Glutamatergic neuron (in vitro differentiated cells): ENCODE measurements around the gene PRDM7. TPM values are rescaled to one million over a fixed set of nuclear protein-coding genes. Genes with fewer than 3 reads are reported as not detected.

Experiments
- DNase-seq: peaks from one replicate; pipeline ENCODE4 v3.0.0; 2022
- H3K27ac Mint-ChIP-seq: one replicate; pipeline ENCODE4 v1.8.0; 2020; ENCODE audit warnings: mild to moderate bottlenecking, mixed read lengths, inconsistent platforms; ENCODE audit not compliant: unreplicated experiment
- H3K27me3 Mint-ChIP-seq: one replicate; pipeline ENCODE4 v1.8.0; 2020; ENCODE audit warnings: mild to moderate bottlenecking, moderate library complexity, mixed read lengths, inconsistent platforms; ENCODE audit not compliant: unreplicated experiment
- H3K36me3 Mint-ChIP-seq: one replicate; pipeline ENCODE4 v1.8.0; 2020; ENCODE audit warnings: mild to moderate bottlenecking, mixed read lengths, inconsistent platforms; ENCODE audit not compliant: unreplicated experiment
- H3K4me1 Mint-ChIP-seq: one replicate; pipeline ENCODE4 v1.8.0; 2020; ENCODE audit warnings: mild to moderate bottlenecking, low read depth, mixed read lengths, inconsistent platforms; ENCODE audit not compliant: unreplicated experiment
- H3K4me3 Mint-ChIP-seq: one replicate; pipeline ENCODE4 v1.8.0; 2020; ENCODE audit warnings: mild to moderate bottlenecking, mixed read lengths, inconsistent platforms; ENCODE audit not compliant: unreplicated experiment
- H3K9me3 Mint-ChIP-seq: one replicate; pipeline ENCODE4 v1.8.0; 2020; ENCODE audit warnings: mild to moderate bottlenecking, moderate library complexity, mixed read lengths, inconsistent platforms; ENCODE audit not compliant: unreplicated experiment
- total RNA-seq: library from RNA; stranded (reverse); fragmentation: NEBNext Ultra II Directional; extraction: Animal tissue kit (Norgen Biotek cat#: 25700); gene quantifications from one replicate; pipeline ENCODE4 v1.2.1, GENCODE V29; 2021; ENCODE audit not compliant: unreplicated experiment
- TF ChIP-seq, protein P1 (sequence below): fragments of 200-600 bp; sonication (generic); IDR thresholded peaks from one replicate; pipeline ENCODE4 v1.5.0; 2021; ENCODE audit not compliant: partially characterized antibody, unreplicated experiment

PRDM7 gene
- total RNA-seq, 1 donor from 2014 or later = not detected

DNA sequence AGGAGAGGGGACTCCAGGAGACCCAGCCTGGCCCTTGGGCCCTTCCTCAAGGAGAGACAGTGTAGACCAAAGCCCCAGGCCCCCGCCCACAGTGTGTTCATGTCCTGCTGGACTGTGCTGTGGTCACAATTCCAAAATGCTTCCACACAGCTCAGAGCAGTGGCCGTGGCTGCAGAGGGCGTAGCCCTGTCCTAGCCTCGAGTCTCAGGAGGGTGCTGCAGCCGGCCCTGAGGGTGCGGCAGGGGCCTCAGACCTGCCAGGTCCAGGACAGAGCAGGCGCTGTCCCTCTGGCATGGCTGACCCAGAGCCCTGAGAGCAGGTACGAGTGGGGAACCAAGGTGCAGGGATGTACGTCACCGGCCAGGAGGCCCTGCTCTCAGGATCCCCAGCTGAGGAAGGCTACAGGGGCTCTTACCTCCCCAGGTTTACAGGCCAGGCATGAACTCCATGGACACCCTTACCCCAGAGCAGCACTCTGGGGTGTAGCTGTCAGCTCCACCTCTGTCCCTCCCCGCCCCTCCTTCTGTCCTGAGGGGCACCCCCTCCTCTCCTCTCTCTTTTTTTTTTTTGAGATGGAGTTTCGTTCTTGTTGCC, 65.1 kb downstream of the PRDM7 start:
- Mint-ChIP-seq H3K4me3 (no peak overlapping the region), H3K36me3 (no peaks in the 10 kb centered on the region)
- TF ChIP-seq, protein P1, sequence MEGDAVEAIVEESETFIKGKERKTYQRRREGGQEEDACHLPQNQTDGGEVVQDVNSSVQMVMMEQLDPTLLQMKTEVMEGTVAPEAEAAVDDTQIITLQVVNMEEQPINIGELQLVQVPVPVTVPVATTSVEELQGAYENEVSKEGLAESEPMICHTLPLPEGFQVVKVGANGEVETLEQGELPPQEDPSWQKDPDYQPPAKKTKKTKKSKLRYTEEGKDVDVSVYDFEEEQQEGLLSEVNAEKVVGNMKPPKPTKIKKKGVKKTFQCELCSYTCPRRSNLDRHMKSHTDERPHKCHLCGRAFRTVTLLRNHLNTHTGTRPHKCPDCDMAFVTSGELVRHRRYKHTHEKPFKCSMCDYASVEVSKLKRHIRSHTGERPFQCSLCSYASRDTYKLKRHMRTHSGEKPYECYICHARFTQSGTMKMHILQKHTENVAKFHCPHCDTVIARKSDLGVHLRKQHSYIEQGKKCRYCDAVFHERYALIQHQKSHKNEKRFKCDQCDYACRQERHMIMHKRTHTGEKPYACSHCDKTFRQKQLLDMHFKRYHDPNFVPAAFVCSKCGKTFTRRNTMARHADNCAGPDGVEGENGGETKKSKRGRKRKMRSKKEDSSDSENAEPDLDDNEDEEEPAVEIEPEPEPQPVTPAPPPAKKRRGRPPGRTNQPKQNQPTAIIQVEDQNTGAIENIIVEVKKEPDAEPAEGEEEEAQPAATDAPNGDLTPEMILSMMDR = no peak

DNA sequence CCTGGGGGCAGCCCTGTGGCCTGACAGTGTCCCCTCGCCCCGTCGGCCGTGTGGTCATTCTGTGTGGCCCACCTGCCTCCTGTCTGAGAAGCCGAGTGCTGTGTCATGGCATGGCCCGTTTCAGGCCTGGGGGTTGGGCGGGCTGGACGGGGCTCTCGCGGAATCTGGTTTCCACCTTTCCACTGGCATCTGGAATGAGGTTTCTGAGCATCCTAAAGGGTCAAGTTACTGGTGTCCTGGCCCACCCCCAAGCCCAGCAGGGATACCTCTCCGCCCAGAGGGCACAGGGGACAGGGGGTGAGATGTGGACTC, 65.7 kb downstream of the PRDM7 start:
- H3K27ac Mint-ChIP-seq = no peak overlapping the region
- no peak for DNase-seq
- H3K36me3 Mint-ChIP-seq = no peaks in the 10 kb centered on the region
- no peaks in the 10 kb centered on the region for H3K9me3 Mint-ChIP-seq
- peaks cover 1% of the 10 kb centered on the region for H3K27me3 Mint-ChIP-seq
- TF ChIP-seq, protein P1 = no peak
- H3K4me1 Mint-ChIP-seq = peaks cover 4% of the 10 kb centered on the region
- H3K4me3 Mint-ChIP-seq = no peak overlapping the region

More for the DNA sequence above, 65.1 kb downstream of the PRDM7 start:
- DNase-seq = no peak
- peaks cover 4% of the 10 kb centered on the region for H3K4me1 Mint-ChIP-seq
- no peak overlapping the region for H3K27ac Mint-ChIP-seq
- peaks cover 3% of the 10 kb centered on the region for H3K27me3 Mint-ChIP-seq
- no peaks in the 10 kb centered on the region for H3K9me3 Mint-ChIP-seq

DNA sequence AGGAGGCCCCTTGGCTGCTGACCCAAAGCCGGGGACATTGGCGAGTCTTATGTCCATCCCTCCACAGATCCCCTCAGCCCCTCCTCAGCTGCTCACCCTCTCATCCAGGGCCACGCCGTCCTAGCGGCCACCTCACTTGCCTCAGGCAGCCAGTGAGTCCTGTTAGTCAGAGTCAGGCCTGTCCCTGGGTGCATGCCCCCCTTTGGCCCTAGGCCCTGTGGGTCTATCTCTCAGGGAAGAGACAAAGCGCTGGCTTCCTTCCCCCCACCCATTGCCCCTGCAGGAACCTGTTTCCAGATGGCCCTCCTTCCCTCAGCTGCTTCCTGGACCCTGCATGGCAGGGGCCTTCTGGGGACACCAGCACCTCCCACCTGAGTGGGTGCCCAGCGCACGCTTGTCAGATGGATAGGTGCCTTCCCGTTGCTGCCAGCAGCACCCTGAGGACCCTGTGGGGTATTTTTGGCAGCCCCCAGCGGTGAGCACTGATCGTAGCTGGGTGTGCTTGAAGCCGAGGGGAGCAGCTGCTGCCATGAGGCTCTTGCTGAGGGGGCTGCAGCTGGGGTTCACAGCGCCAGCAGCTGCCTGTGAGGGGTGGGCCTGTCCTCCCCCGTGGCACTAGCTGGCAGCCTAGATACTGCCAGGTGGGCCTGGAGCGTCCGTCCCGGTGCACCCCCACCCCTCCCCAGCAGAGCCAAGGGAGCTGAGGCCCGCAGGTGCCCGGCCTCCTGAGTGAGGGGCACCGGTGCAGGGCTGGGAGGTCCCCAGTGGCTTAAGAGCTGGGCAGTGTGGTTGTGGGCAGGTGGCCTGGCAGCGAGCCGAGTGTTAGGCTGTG, 66.2 kb downstream of the PRDM7 start:
- TF ChIP-seq, protein P1 = no peak
- peaks cover 1% of the 10 kb centered on the region for H3K27me3 Mint-ChIP-seq
- H3K4me1 Mint-ChIP-seq = peaks cover 4% of the 10 kb centered on the region

DNA sequence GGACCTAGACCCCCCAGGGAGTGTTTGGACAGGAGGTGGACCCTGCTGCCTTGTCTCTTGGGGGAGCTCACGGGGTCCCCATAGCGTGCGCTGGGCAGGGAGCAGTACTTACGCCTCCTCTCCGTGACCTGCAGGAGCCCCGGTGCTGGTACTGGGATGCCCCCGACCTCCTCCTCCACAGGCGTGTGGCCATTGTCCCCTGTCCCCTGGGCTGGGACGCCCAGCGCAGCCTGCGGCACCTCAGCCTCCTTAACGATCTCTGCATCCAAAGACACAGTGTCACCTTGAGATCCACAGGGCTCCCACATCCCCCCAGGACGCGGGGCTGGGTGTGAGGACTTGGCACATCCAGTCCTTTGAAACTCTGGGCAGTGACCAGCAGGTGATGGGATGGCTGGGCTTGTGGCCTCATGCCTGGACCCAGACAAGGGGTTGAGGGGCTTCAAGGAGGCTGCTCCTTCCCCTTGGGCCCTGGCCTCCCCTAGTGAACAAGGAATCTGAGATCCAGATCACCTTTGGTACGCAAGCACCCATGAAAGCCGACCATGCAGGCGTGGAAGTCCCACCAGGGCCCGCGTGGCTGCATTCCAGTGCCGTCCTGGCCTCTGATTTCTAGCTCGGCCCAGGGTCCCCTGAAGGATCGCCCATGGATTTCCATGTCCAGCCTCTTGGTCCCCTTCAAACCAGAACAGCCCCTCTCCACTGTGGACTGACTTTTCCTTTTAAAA, 67.8 kb downstream of the PRDM7 start:
- Mint-ChIP-seq H3K9me3 (no peaks in the 10 kb centered on the region), H3K27me3 (peaks cover 6% of the 10 kb centered on the region)
- TF ChIP-seq, protein P1 = no peak

More for the DNA sequence above, 66.2 kb downstream of the PRDM7 start:
- Mint-ChIP-seq H3K9me3 (no peaks in the 10 kb centered on the region), H3K4me3 (no peak overlapping the region), H3K36me3 (no peaks in the 10 kb centered on the region), H3K27ac (no peak overlapping the region)
- no peak for DNase-seq

More for the DNA sequence above, 67.8 kb downstream of the PRDM7 start:
- Mint-ChIP-seq H3K4me3 (no peak overlapping the region), H3K4me1 (peaks cover 4% of the 10 kb centered on the region), H3K27ac (no peak overlapping the region), H3K36me3 (no peaks in the 10 kb centered on the region)
- no peak for DNase-seq
